ENCODE measurements around the gene IP6K2.
"Not testable (repeated sequence)": the region's sequence is repeated elsewhere in the genome, so short reads cannot be mapped to it uniquely, and the experiment has no call there.

Gene IP6K2

GRCh38 chr3:48716982-48717746 is at the start of gene IP6K2:
TSS of gene IP6K2 (minus strand) at chr3:48717221. CDS start at chr3:48695291, 21,930 bp downstream.
- peak; percentile 54 for DNase-seq

- DNase-seq = no peak
These were observed 48.4 kb upstream of the IP6K2 start for GRCh38 chr3:48765376-48765775.

- no peak for DNase-seq
These were observed 45.8 kb upstream of the IP6K2 start for GRCh38 chr3:48762816-48763215.

GRCh38 chr3:48759991-48760540 is 43.0 kb upstream of the IP6K2 start:
- not testable (repeated sequence) for DNase-seq

GRCh38 chr3:48759531-48759930 is 42.5 kb upstream of the IP6K2 start:
- not testable (repeated sequence) for DNase-seq

GRCh38 chr3:48759071-48759470 is 42.0 kb upstream of the IP6K2 start:
- no peak for DNase-seq

GRCh38 chr3:48756640-48757039 is 39.6 kb upstream of the IP6K2 start:
- DNase-seq = no peak

- no peak for DNase-seq
These were observed 33.8 kb upstream of the IP6K2 start for GRCh38 chr3:48750856-48751255.

GRCh38 chr3:48748754-48749153 is 31.7 kb upstream of the IP6K2 start:
- DNase-seq = no peak

- DNase-seq = no peak
These were observed 30.7 kb upstream of the IP6K2 start for GRCh38 chr3:48747706-48748105.

- no peak for DNase-seq
These were observed 30.1 kb upstream of the IP6K2 start for GRCh38 chr3:48747015-48747615.

GRCh38 chr3:48743773-48744172 is 26.8 kb upstream of the IP6K2 start:
- DNase-seq = no peak

GRCh38 chr3:48741226-48741625 is 24.2 kb upstream of the IP6K2 start:
- not testable (repeated sequence) for DNase-seq

GRCh38 chr3:48739955-48740823 is 23.2 kb upstream of the IP6K2 start:
- DNase-seq = no peak

GRCh38 chr3:48739617-48739954 is 22.6 kb upstream of the IP6K2 start:
- DNase-seq = no peak

- no peak for DNase-seq
These were observed 22.1 kb upstream of the IP6K2 start for GRCh38 chr3:48738926-48739616.

- DNase-seq = no peak
These were observed 21.1 kb upstream of the IP6K2 start for GRCh38 chr3:48738144-48738536.

- DNase-seq = not testable (repeated sequence)
These were observed 18.2 kb upstream of the IP6K2 start for GRCh38 chr3:48735075-48735767.

GRCh38 chr3:48734541-48734940 is 17.5 kb upstream of the IP6K2 start:
- DNase-seq = not testable (repeated sequence)

GRCh38 chr3:48733752-48734518 is 16.9 kb upstream of the IP6K2 start:
- not testable (repeated sequence) for DNase-seq

- no peak for DNase-seq
These were observed 10.5 kb upstream of the IP6K2 start for GRCh38 chr3:48727511-48727910.

Measured in NCI-H1436 treated with DMSO at 0.1 percent for 48 hours (cell line).